Mucosa of stomach (tissue), 1 donor: ENCODE measurements around the gene CDC34.

Source experiments
- H3K27me3 ChIP-seq: one replicate; pipeline ENCODE4 v1.7.0; 2013; ENCODE audit warnings: mild to moderate bottlenecking, low read length; ENCODE audit not compliant: control insufficient read depth, insufficient read depth
- H3K36me3 ChIP-seq: one replicate; pipeline ENCODE4 v1.7.0; 2013; ENCODE audit warnings: low read length; ENCODE audit not compliant: control insufficient read depth, insufficient read depth
- H3K4me1 ChIP-seq: one replicate; pipeline ENCODE4 v1.7.0; 2013; ENCODE audit warnings: mild to moderate bottlenecking, low read length; ENCODE audit not compliant: control insufficient read depth, insufficient read depth
- H3K4me3 ChIP-seq: one replicate; pipeline ENCODE4 v1.7.0; 2013; ENCODE audit warnings: low read length
- H3K9ac ChIP-seq: one replicate; pipeline ENCODE4 v1.7.0; 2013; ENCODE audit warnings: mild to moderate bottlenecking, low read length, moderate library complexity
- H3K9me3 ChIP-seq: one replicate; pipeline ENCODE4 v1.7.0; 2013; ENCODE audit warnings: mild to moderate bottlenecking, low read length, moderate library complexity; ENCODE audit not compliant: control insufficient read depth
- donor health status: Pancreatic carcinoma.

Gene CDC34

GRCh38 chr19:504616-505015, 26.9 kb upstream of the CDC34 start:
- Histone ChIP-seq H3K4me3 (no peak overlapping the region), H3K9me3 (no peaks in the 10 kb centered on the region), H3K27me3 (peaks cover under 1% of the 10 kb centered on the region), H3K36me3 (no peaks in the 10 kb centered on the region), H3K4me1 (peaks cover 17% of the 10 kb centered on the region), H3K9ac (no peak overlapping the region)

DNA sequence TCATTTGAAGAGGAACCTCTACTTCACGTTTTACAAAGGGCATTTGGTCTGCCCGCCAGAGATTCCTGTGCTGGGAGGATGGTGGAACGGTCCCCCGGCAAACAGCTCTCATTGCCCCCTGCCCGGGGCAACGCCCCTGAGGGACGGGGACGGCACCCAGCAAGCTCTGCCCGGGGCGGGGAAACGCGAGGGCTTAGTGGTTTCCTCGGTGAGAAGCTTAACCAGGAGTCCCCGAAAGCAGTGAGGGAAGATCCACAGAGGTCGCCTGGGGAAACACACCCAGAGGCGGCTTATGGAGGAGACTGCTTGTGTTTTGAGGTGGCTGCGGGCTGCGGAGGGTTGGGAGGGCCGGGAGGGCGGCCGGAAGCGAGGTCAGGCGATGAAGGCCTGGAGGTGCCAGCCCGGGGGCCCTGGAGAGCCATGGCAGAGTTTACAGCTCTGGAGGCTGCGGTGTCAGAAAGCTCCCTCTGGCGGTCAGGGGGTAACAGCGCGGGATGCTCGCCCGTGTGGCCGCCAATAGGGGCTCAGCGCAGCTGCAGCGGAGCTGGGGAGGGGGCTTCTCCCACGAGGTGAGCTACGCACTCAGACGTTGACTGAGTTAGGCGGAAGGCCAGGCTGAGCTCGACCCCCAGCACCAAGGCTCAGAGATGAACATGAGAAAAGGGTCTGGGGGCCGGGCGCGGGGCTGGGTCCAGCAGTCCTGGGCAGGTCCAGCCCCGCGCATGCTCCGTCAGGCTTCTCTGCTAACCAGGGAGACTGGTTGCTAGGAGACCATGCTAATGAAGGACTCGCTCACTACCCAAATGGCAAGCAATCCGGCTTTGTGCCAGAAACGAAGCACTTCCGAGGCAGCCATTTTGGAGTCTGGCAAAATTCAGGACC, 24.9 kb upstream of the CDC34 start:
- H3K36me3 ChIP-seq: no peaks in the 10 kb centered on the region
- no peaks in the 10 kb centered on the region for H3K27me3 ChIP-seq
- no peaks in the 10 kb centered on the region for H3K9me3 ChIP-seq
- peaks cover 25% of the 10 kb centered on the region for H3K4me1 ChIP-seq
- peak overlapping the region; percentile 77 for H3K9ac ChIP-seq
- peak overlapping the region; percentile 60 for H3K4me3 ChIP-seq

GRCh38 chr19:507286-508203, 24.0 kb upstream of the CDC34 start, which contains the start of gene TPGS1:
TSS of gene TPGS1 (plus strand) at chr19:507497. CDS start at chr19:507507, 10 bp downstream.
- Histone ChIP-seq H3K27me3 (no peaks in the 10 kb centered on the region), H3K4me3 (peak within 1 kb of the TSS; percentile 60), H3K4me1 (peaks cover 25% of the 10 kb centered on the region), H3K36me3 (no peaks in the 10 kb centered on the region), H3K9ac (peak within 1 kb of the TSS; percentile 77), H3K9me3 (no peaks in the 10 kb centered on the region)

DNA sequence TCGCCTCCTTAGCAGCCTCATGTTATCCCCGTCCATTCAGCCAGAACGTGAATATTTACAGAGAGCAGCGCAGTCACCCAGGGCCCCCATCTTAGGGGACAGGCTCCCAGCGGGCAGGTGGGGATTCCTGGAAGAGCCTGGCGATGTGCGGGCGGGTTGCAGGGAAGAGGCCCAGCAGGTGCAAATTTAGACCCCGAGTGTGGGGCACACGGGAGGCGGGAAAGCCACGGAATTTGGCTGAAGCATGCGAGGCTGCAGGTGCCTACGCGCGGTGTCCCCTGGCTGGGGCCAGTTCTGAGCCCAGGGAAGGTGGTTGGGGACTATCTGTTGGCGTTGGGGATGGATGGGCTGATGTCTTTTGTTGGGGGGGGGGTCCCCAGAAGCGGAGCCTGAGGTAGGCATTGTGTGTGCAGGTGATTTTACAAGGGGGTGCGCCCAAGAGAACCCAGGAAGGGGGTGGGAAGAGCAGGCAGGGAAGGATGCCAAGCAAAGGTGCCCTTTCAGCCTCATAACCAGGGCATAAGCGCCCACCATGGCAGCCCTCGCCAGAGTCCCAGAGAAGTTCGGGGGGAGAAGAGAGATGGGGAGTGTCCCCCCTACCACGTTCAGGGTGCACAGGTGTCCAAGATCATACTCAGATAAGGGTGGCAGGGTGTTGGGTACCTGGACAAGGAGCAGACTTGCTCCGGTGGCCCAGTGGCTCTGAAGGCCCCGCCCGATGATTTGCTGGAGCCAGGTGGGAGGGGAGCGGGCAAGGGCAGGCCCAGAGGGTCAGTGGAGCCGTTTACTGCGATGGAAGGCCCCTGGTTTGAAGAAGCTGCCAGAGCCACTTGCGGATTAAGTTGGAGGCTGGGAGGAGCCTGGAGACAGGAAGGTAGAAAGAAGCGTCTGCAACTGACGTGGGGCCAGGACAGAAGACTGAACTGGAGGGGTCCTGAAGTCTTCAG, 23.1 kb upstream of the CDC34 start:
- Histone ChIP-seq H3K9ac (peak overlapping the region; percentile 77), H3K27me3 (peaks cover 4% of the 10 kb centered on the region), H3K4me3 (peak overlapping the region; percentile 60), H3K36me3 (no peaks in the 10 kb centered on the region), H3K9me3 (no peaks in the 10 kb centered on the region), H3K4me1 (peaks cover 25% of the 10 kb centered on the region)

DNA sequence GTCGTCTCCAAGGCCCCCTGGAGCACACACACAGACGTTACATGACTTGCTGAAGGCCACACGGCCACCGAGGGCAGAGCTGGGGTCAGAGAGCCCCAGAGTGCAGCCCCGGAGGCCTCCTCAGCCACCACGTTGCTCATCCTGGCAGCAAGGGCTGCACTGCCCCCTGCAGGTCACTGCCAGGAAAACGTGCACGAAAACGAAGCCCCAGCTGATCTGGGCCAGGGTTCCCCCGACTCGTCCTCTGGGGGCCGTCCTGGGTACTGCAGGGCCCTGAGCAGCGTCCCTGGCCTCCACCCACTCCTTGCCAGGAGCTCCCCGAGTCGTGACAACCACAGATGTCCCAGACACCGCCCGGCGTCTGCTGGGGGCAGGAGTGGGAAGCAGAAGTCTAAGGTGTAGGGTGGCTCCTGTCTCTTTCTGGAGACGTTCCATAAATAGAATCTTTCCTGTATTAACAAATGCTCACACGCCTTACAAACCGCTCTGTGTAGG, 20.9 kb upstream of the CDC34 start:
- Histone ChIP-seq H3K4me1 (peaks cover 25% of the 10 kb centered on the region), H3K9me3 (no peaks in the 10 kb centered on the region), H3K4me3 (no peak overlapping the region), H3K36me3 (peaks cover 4% of the 10 kb centered on the region), H3K27me3 (peaks cover 6% of the 10 kb centered on the region), H3K9ac (no peak overlapping the region)

- Histone ChIP-seq H3K9ac (no peak overlapping the region), H3K27me3 (peaks cover 6% of the 10 kb centered on the region), H3K4me1 (peaks cover 24% of the 10 kb centered on the region), H3K9me3 (no peaks in the 10 kb centered on the region), H3K4me3 (no peak overlapping the region), H3K36me3 (peaks cover 4% of the 10 kb centered on the region)
Measured at GRCh38 chr19:511101-511851, 20.3 kb upstream of the CDC34 start.

DNA sequence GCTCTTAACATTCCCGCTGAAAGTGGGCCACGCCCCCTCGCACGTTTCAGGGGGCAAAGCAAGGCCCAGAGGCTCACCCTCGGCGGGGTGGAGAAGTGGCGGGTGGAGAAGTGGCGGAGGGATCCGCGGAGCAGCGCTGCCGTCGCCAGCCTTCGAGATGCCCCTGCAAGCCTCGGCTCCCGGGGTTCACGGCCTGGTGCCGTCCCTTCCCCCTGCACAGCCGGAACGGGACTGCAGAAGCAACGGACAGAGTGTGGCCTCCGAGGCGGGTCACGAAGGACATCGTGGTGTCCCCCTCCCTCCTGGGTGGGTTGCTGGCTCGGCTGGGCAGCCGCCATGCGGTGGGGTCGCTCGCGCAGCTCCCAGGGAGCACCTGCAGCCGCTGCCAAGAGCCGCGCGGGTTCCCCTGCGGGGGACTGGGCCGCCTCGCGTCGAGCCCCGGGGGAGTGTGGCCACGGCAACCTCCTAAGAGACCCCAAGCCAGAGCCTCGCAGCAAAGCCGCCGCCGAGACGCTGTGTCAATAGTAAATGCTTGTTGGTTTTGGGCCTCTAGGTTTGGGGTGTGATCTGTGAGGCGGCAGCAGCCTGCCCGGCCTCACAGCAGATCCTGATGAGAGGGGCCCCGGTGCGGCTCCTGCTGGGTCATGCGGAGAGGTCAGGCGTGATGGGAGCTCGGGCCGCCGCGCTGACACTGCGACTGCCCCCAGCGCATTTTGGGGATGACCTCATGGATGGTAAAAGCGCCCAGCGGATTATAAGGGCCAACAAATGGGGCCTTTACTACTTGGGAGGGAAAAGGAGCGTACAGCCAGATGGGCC, 18.8 kb upstream of the CDC34 start:
- Histone ChIP-seq H3K9ac (no peak overlapping the region), H3K36me3 (peaks cover 4% of the 10 kb centered on the region), H3K4me3 (no peak overlapping the region), H3K4me1 (peaks cover 19% of the 10 kb centered on the region), H3K27me3 (peaks cover 6% of the 10 kb centered on the region), H3K9me3 (no peaks in the 10 kb centered on the region)

GRCh38 chr19:513368-514165, 18.0 kb upstream of the CDC34 start:
- peaks cover 6% of the 10 kb centered on the region for H3K27me3 ChIP-seq
- no peaks in the 10 kb centered on the region for H3K9me3 ChIP-seq
- peaks cover 4% of the 10 kb centered on the region for H3K36me3 ChIP-seq
- peaks cover 11% of the 10 kb centered on the region for H3K4me1 ChIP-seq
- H3K4me3 ChIP-seq: no peak overlapping the region
- no peak overlapping the region for H3K9ac ChIP-seq

- peaks cover 4% of the 10 kb centered on the region for H3K36me3 ChIP-seq
- H3K4me3 ChIP-seq: no peak overlapping the region
- H3K9me3 ChIP-seq: no peaks in the 10 kb centered on the region
- H3K4me1 ChIP-seq: peaks cover 8% of the 10 kb centered on the region
- no peak overlapping the region for H3K9ac ChIP-seq
- H3K27me3 ChIP-seq: peaks cover 6% of the 10 kb centered on the region
Measured at GRCh38 chr19:514166-514663, 17.3 kb upstream of the CDC34 start.
